NCI-H345 treated with DMSO at 0.1 percent for 48 hours (cell line): ENCODE results near the gene KYNU.
"Not testable (repeated sequence)": the region's sequence is repeated elsewhere in the genome, so short reads cannot be mapped to it uniquely, and the experiment has no call there.

Experiments used
- DNase-seq: peaks from one replicate; lab custom pipeline; 2025; ENCODE audit not compliant: unreplicated experiment; lab: John Stamatoyannopoulos, UW

The KYNU gene

DNA sequence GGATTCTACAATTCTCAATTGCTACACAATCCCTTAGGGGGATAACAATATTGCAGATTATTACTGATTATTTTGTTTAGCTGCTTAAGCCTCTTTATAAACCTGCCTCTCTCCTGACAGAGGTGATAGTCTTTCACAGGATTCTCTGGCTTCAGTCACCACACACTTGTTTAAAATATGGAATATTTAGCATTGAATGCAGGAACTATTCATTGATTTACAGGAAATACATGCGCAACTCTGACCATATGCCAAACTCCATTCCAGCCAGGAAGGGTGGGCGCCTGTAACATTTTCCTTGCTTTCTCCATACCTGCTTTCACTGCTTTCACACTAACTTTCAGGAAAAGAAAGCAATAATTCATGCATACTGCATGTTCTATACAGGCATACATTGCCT is 207.0 kb downstream of the KYNU start:
- DNase-seq, result no peak

DNA sequence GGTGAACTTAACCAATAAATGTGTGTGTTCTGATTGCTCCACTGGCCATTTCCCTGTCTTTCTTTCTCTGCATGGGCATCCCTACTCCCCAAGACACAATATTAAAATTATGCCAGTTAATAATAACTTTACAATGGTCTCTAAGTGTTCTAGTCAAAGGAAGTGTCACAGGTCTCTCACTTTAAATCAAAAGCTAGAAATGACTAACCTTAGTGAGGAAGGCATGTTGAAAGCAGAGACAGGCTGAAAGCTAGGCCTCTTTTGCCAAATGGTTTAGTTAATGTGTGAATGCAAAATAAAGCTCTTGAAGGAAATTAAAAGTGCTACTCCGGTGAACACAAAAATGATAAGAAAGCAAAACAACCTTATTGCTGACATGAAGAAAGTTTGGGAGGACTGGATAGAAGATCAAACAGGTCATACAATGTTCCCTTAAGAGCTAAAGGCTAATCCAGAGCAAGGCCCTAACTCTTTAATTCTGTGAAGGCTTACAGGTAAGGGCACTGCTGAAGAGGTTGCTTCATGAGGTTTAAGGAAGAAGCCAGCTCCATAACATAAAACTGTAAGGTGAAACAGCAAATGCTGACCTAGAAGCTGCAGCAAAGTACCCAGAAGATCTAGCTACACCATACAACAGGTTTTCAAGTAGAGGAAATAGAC is 207.8 kb downstream of the KYNU start:
- DNase-seq, result no peak

GRCh38 chr2:143087033-143087432 is 209.6 kb downstream of the KYNU start:
- no peak for DNase-seq

DNA sequence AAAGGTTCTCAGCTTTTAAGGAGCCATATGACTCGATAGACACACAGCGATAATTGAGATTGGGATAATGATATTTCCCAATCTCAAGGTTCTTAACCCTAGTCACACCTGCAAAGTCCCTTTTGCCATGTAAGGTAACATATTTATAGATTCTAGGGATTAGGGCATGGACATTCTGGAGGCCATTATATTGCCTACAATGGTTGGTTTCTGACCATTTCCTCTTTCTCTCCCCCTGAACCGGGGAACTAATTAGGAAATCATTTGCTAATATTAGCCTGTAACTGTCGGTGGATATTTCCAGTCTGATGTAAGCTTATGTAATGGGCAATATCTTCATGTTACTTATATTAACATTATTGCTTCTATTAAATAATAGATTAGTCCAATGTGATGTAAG is 210.9 kb downstream of the KYNU start:
- DNase-seq, result no peak

DNA sequence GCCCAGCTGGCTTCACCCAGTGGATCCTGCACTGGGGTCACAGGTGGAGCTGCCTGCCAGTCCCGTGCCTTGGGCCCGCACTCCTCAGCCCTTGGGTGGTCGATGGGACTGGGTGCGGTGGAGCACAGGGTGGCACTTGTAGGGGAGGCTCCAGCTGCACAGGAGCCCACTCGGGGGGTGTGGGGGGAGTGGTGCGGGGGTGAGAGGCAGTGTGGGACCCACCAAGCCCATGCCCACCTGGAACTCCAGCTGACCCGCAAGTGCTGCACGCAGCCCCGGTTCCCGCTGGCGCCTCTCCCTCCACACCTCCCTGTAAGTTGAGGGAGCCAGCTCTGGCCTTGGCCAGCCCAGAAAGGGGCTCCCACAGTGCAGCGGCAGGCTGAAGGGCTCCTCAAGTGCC is 212.1 kb downstream of the KYNU start:
- DNase-seq, result not testable (repeated sequence)
